Adrenal gland (tissue), 5 donors: ENCODE results near the gene ASB9.

Experiments
- CTCF ChIP-seq, 6 experiments: fragments of 450-650 bp in 4 of 6; fragments of 200-600 bp in 2 of 6; sonication (generic) in 1 of 6; IDR thresholded peaks; 1 replicate in 5 of 6; 2 replicates in 1 of 6; pipeline versions ENCODE4 v1.5.1 to v1.8.0; 2016 to 2021; ENCODE audit warnings: antibody characterized with exemption in 6 of 6, mild to moderate bottlenecking in 2 of 6, moderate library complexity in 1 of 6
- POLR2A ChIP-seq, 2 donors: fragments of 450-650 bp; IDR thresholded peaks; one replicate each; pipeline ENCODE4 v1.6.1; 2017; ENCODE audit warnings: antibody characterized with exemption in 2 of 2, mild to moderate bottlenecking in 2 of 2, moderate library complexity in 1 of 2
- donor health status: DM: no; HTN: no; CAD: no.

- TF ChIP-seq CTCF (IDR thresholded peaks at IDR 0.05): no peak
- TF ChIP-seq POLR2A (IDR thresholded peaks at IDR 0.05): no peak
Measured at GRCh38 chrX:15215366-15215765, 54.5 kb downstream of the ASB9 start.
